Measurements from ENCODE around the gene NT5DC3. TPM values are rescaled to one million over a fixed set of nuclear protein-coding genes. Genes with fewer than 3 reads are reported as not detected.

Gene NT5DC3
- total and polyA plus RNA-seq, 2 donors (not counting 3 experiments of a cell fraction or from before 2014, with no cell fraction given): 1.5 to 6.7 TPM

DNA sequence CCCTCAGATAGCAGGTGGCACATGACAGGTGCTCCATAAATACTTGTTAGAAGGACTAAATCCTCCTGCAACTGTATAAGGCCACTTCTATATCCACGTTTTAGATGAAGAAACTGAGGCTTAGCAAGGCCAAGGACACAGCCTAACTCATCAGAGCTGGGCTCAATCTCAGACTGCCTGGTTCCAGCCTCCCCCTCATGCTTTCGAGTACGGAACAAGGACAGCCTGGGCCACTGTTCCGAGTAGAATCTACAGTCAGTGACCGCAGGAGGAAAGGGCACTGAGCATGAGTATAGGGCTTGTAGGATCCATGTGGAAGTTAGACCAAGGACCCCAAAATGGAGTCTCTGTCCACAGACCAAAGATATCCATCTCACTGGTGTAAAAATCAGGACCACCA, 84.6 kb downstream of the NT5DC3 start:
- BruUV-seq (replicated peaks): no TSS peak

More for the DNA sequence above, 84.6 kb downstream of the NT5DC3 start:
- TF ChIP-seq GATA2 (IDR thresholded peaks at IDR 0.05; ENCODE audit: insufficient read depth, insufficient read length, low read depth, low read length) (no peak), MYC (IDR thresholded peaks at IDR 0.05; ENCODE audit: low read depth, low read length) (no peak), MAX (IDR thresholded peaks at IDR 0.05; ENCODE audit: insufficient read depth, insufficient read length) (no peak), POLR2AphosphoS5 (IDR thresholded peaks at IDR 0.05; ENCODE audit: insufficient read depth, low read depth, low read length) (no peak), JUN (IDR thresholded peaks at IDR 0.05; ENCODE audit: borderline replicate concordance, insufficient read depth, insufficient read length, low read depth) (no peak), FOS (IDR thresholded peaks at IDR 0.05; ENCODE audit: borderline replicate concordance, insufficient read depth, low read length) (no peak), EZH2 (IDR thresholded peaks at IDR 0.05; ENCODE audit: borderline replicate concordance, low read depth, low read length, severe bottlenecking) (no peak), POLR2A (IDR thresholded peaks at IDR 0.05; ENCODE audit: low read depth, low read length) (no peak)
- TF ChIP-seq, protein P1, sequence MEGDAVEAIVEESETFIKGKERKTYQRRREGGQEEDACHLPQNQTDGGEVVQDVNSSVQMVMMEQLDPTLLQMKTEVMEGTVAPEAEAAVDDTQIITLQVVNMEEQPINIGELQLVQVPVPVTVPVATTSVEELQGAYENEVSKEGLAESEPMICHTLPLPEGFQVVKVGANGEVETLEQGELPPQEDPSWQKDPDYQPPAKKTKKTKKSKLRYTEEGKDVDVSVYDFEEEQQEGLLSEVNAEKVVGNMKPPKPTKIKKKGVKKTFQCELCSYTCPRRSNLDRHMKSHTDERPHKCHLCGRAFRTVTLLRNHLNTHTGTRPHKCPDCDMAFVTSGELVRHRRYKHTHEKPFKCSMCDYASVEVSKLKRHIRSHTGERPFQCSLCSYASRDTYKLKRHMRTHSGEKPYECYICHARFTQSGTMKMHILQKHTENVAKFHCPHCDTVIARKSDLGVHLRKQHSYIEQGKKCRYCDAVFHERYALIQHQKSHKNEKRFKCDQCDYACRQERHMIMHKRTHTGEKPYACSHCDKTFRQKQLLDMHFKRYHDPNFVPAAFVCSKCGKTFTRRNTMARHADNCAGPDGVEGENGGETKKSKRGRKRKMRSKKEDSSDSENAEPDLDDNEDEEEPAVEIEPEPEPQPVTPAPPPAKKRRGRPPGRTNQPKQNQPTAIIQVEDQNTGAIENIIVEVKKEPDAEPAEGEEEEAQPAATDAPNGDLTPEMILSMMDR (IDR thresholded peaks at IDR 0.05; ENCODE audit: extremely low read depth in 1 of 2, insufficient read depth in 1 of 2, low read depth in 1 of 2, low read length in 2 of 2): no peak
- H3K9me3 ChIP-seq (replicated peaks; ENCODE audit: control insufficient read depth, insufficient read depth, low read length): no peaks in the 10 kb centered on the region
- ChIA-PET POLR2A (no interaction called here), CTCF (no interaction called here)
- no peaks in the 10 kb centered on the region for H3K36me3 ChIP-seq (ENCODE audit: control insufficient read depth in 2 of 2, extremely low read depth in 1 of 2, insufficient read depth in 2 of 2, low read length in 2 of 2)
- H3K27ac ChIP-seq (ENCODE audit: insufficient read depth, low read depth, low read length): no peak overlapping the region
- H3K27me3 ChIP-seq (ENCODE audit: control insufficient read depth in 2 of 2, insufficient read depth in 2 of 2, low read length in 2 of 2): peaks cover 0 to 2% of the 10 kb centered on the region in 2 experiments
- intact Hi-C loops (cut with micrococcal nuclease): no loop called here
- no peaks in the 10 kb centered on the region for H3K9me1 ChIP-seq (replicated peaks; ENCODE audit: control insufficient read depth, extremely low read depth, insufficient read depth, low read length)
- dilution Hi-C loops (cut with MboI; ENCODE audit: extremely low pct_ligation_motif_present, low sequenced_read_pairs): no loop called here
- FAIRE-seq (no peak), DNase-seq (ENCODE audit: low read depth, low spot score) (no peak)
- H3K79me2 ChIP-seq (ENCODE audit: control insufficient read depth, insufficient read depth, low read length): no peaks in the 10 kb centered on the region
- H3K4me2 ChIP-seq (ENCODE audit: insufficient read depth, low read length): no peak overlapping the region
- H3K4me1 ChIP-seq (ENCODE audit: control insufficient read depth, extremely low read depth, insufficient read depth, low read length): no peaks in the 10 kb centered on the region
- no peak overlapping the region for H3K4me3 ChIP-seq (replicated peaks in 1 of 3; ENCODE audit: insufficient read depth in 1 of 3, low read depth in 1 of 3, low read length in 3 of 3)
- no peak overlapping the region for H3K9ac ChIP-seq (replicated peaks; ENCODE audit: extremely low read depth, insufficient read depth, low read length)
- H2AFZ ChIP-seq (ENCODE audit: low read depth, low read length): no peak overlapping the region
- H4K20me1 ChIP-seq (replicated peaks; ENCODE audit: control insufficient read depth, extremely low read depth, insufficient read depth, low read length): no peaks in the 10 kb centered on the region

All from endothelial cell of umbilical vein (primary cell).